ENCODE data around the gene ADAT1.

GRCh38 chr16:75556431-75556950 is 66.6 kb downstream of the ADAT1 start:
- no peak for TF ChIP-seq MAX (IDR thresholded peaks at IDR 0.05)
- no peak for TF ChIP-seq ATF3 (IDR thresholded peaks at IDR 0.05)
- no peak for TF ChIP-seq CTCF (IDR thresholded peaks at IDR 0.05; ENCODE audit: low read depth, low read length, missing input control)
- TF ChIP-seq SP1 (IDR thresholded peaks at IDR 0.05), result no peak

Data from liver (tissue), 3 donors.